Karpas-422 (cell line): ENCODE results near the gene ROR1. TPM values are rescaled to one million over a fixed set of nuclear protein-coding genes. Genes with fewer than 3 reads are reported as not detected.

Experiments
- DNase-seq: peaks from one replicate; pipeline ENCODE4 v3.0.0-alpha.2; 2015
- H2AFZ ChIP-seq: fragments of 200-600 bp; sonication (generic); 2 replicates; pipeline ENCODE4 v1.6.1; 2014; ENCODE audit warnings: antibody characterized with exemption, low read length, mixed read lengths
- H3K27ac ChIP-seq: fragments of 200-600 bp; sonication (generic); 2 replicates; pipeline ENCODE4 v1.5.1; 2014; ENCODE audit warnings: mild to moderate bottlenecking, low read length, moderate library complexity
- H3K27me3 ChIP-seq: fragments of 200-600 bp; sonication (generic); 2 replicates; pipeline ENCODE4 v1.6.1; 2014; ENCODE audit warnings: low read length, mixed read lengths
- H3K36me3 ChIP-seq: fragments of 200-600 bp; sonication (generic); 2 replicates; pipeline ENCODE4 v1.6.1; 2014; ENCODE audit warnings: low read length, mixed read lengths; ENCODE audit not compliant: insufficient read depth
- H3K4me1 ChIP-seq: fragments of 200-600 bp; sonication (generic); 2 replicates; pipeline ENCODE4 v1.6.1; 2014; ENCODE audit warnings: mild to moderate bottlenecking, low read length, mixed read lengths
- H3K4me2 ChIP-seq: fragments of 200-600 bp; sonication (generic); 2 replicates; pipeline ENCODE4 v1.6.1; 2014; ENCODE audit warnings: low read length, low read depth, mild to moderate bottlenecking; ENCODE audit not compliant: poor library complexity, severe bottlenecking
- H3K4me3 ChIP-seq: fragments of 200-600 bp; sonication (generic); 2 replicates; pipeline ENCODE4 v1.5.1; 2014; ENCODE audit warnings: mild to moderate bottlenecking, antibody characterized with exemption, low read length, mixed read lengths
- H3K79me2 ChIP-seq: fragments of 200-600 bp; sonication (generic); 2 replicates; pipeline ENCODE4 v1.6.1; 2014; ENCODE audit warnings: mild to moderate bottlenecking, low read length, mixed read lengths
- H3K9ac ChIP-seq: fragments of 200-600 bp; sonication (generic); 2 replicates; pipeline ENCODE4 v1.6.0; 2014; ENCODE audit warnings: low read length
- H3K9me2 ChIP-seq: fragments of 200-600 bp; sonication (generic), shearing (Covaris generic); replicated peaks from 2 replicates; pipeline ENCODE4 v1.6.0; 2014; ENCODE audit warnings: mild to moderate bottlenecking, low read length, moderate library complexity; ENCODE audit not compliant: insufficient read depth
- H3K9me3 ChIP-seq: fragments of 300-700, 200-600 bp; sonication (generic); 2 replicates; pipeline ENCODE4 v1.6.1; 2014; ENCODE audit warnings: low read length, mixed read lengths
- H4K20me1 ChIP-seq: fragments of 200-600 bp; sonication (generic); 2 replicates; pipeline ENCODE4 v1.6.1; 2014; ENCODE audit warnings: mild to moderate bottlenecking, antibody characterized with exemption, low read length, low read depth; ENCODE audit not compliant: insufficient read depth
- total RNA-seq: library from RNA; depleted of rRNA; stranded (reverse); fragments of >200 nt; shearing (Covaris generic); gene quantifications from 2 replicates; pipeline ENCODE4 v1.2.3, GENCODE V29; 2014; ENCODE audit warnings: low replicate concordance

Gene ROR1
- total RNA-seq, 1 experiment from 2014 or later: not detected

DNA sequence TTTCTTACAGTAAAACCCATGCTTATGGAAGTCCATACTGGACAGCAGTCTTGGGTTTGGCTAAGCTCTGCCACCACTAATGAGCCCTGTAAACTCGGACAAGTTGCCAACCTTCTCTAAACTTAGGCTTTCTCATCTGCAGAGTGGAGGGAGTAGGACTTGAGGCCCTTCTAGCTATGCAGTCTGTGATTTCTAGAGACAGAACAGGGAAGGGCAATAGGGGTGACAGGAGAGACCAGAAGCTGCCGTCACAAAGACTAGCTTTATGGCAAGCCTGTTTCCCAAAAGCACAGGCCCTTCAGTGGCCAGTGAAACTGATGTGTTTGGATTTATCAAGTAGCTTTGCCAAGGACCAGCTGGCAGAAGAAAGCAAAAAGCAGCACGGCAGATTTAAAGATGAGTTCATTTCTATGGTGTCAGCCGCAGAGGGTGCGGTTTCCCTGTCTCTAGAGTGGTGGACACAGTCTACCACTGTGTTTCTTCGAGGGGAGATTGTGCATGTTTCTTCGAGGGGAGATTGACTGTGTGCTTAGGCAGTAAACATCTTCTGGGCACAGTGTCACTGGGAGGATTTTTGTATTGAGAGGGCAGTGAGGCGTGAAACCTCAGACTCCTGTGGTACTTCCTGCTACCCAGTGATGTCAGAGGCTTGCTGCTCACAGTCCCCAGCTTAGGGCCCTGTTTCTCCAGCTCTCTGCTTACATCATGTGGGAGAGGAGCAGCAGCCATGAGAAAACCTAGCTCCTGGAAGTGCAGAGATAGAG, 119.0 kb downstream of the ROR1 start:
- Histone ChIP-seq H3K4me3 (no peak overlapping the region), H3K36me3 (no peaks in the 10 kb centered on the region), H3K9me2 (no peaks in the 10 kb centered on the region), H3K79me2 (no peaks in the 10 kb centered on the region), H3K27ac (no peak overlapping the region), H2AFZ (no peak overlapping the region), H3K9me3 (no peaks in the 10 kb centered on the region), H3K4me1 (peaks cover 8% of the 10 kb centered on the region), H3K9ac (no peak overlapping the region), H3K27me3 (no peaks in the 10 kb centered on the region), H4K20me1 (no peaks in the 10 kb centered on the region), H3K4me2 (no peak overlapping the region)
- DNase-seq: peak; percentile 62

- H3K9me3 ChIP-seq: no peaks in the 10 kb centered on the region
- no peaks in the 10 kb centered on the region for H3K79me2 ChIP-seq
- DNase-seq: no peak
- no peaks in the 10 kb centered on the region for H4K20me1 ChIP-seq
- H3K9ac ChIP-seq: no peak overlapping the region
- H3K9me2 ChIP-seq: no peaks in the 10 kb centered on the region
- H3K27ac ChIP-seq: no peak overlapping the region
- H3K4me3 ChIP-seq: no peak overlapping the region
- H3K4me2 ChIP-seq: no peak overlapping the region
- H3K27me3 ChIP-seq: no peaks in the 10 kb centered on the region
- H2AFZ ChIP-seq: no peak overlapping the region
- H3K36me3 ChIP-seq: no peaks in the 10 kb centered on the region
- H3K4me1 ChIP-seq: peaks cover 8% of the 10 kb centered on the region
Observed at GRCh38 chr1:63893976-63894375, 120.2 kb downstream of the ROR1 start.

- Histone ChIP-seq H2AFZ (no peak overlapping the region), H4K20me1 (no peaks in the 10 kb centered on the region), H3K4me3 (no peak overlapping the region), H3K9me2 (no peaks in the 10 kb centered on the region), H3K9me3 (no peaks in the 10 kb centered on the region), H3K36me3 (no peaks in the 10 kb centered on the region), H3K4me1 (peaks cover 8% of the 10 kb centered on the region), H3K4me2 (no peak overlapping the region), H3K27me3 (no peaks in the 10 kb centered on the region), H3K79me2 (no peaks in the 10 kb centered on the region), H3K27ac (no peak overlapping the region), H3K9ac (no peak overlapping the region)
- DNase-seq: no peak
Observed at GRCh38 chr1:63894627-63895265, 120.9 kb downstream of the ROR1 start.

GRCh38 chr1:63896755-63897154, 122.9 kb downstream of the ROR1 start:
- H3K36me3 ChIP-seq: no peaks in the 10 kb centered on the region

DNA sequence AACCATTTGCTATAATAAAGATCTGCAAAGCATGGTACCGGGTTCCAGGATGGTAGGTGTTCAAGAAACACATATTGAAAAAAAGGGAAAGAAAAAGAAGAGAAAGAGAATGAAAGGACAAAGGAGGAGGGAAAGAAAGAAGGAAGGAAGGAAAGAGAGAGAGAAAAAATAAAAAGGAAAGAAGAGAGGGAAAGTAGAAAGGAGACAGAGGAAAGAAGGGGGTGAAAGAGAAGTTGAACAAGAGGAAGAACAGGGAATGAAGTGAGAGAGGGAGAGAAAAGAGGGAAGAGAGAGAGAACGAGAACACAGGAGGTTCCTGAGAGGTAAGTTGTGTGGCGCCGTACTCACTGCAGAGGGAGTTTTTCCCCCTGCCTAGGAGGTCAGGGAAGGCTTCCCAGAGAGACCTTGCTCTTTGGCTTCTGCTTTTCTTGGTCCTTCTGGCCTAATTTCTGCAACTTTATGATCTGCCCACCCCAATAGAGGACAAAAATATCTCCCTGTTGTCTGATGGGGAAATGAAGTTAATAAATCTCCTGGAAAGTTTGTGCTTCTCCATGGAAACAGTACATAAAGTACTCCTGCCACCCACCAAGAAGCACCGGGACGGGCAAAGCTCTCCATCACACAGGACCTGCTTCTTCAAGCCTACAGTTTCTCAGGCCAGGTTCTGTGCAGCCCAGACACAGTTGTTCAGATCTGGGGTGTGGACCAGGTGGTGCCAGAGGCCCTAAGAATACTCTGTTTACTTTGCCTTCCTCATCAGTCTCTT, 124.8 kb downstream of the ROR1 start:
- Histone ChIP-seq H3K9ac (no peak overlapping the region), H3K9me2 (no peaks in the 10 kb centered on the region), H2AFZ (no peak overlapping the region), H4K20me1 (no peaks in the 10 kb centered on the region), H3K4me1 (no peaks in the 10 kb centered on the region), H3K27ac (no peak overlapping the region), H3K27me3 (no peaks in the 10 kb centered on the region), H3K36me3 (no peaks in the 10 kb centered on the region), H3K4me2 (no peak overlapping the region), H3K79me2 (no peaks in the 10 kb centered on the region), H3K4me3 (no peak overlapping the region), H3K9me3 (no peaks in the 10 kb centered on the region)
- DNase-seq: no peak

More at GRCh38 chr1:63896755-63897154, 122.9 kb downstream of the ROR1 start:
- no peak for DNase-seq
- H4K20me1 ChIP-seq: no peaks in the 10 kb centered on the region
- no peak overlapping the region for H3K4me2 ChIP-seq
- H3K9ac ChIP-seq: no peak overlapping the region
- no peak overlapping the region for H3K4me3 ChIP-seq
- H3K27me3 ChIP-seq: no peaks in the 10 kb centered on the region
- peaks cover 8% of the 10 kb centered on the region for H3K4me1 ChIP-seq
- H3K27ac ChIP-seq: no peak overlapping the region
- H2AFZ ChIP-seq: no peak overlapping the region
- H3K9me3 ChIP-seq: no peaks in the 10 kb centered on the region
- no peaks in the 10 kb centered on the region for H3K79me2 ChIP-seq
- H3K9me2 ChIP-seq: no peaks in the 10 kb centered on the region

DNA sequence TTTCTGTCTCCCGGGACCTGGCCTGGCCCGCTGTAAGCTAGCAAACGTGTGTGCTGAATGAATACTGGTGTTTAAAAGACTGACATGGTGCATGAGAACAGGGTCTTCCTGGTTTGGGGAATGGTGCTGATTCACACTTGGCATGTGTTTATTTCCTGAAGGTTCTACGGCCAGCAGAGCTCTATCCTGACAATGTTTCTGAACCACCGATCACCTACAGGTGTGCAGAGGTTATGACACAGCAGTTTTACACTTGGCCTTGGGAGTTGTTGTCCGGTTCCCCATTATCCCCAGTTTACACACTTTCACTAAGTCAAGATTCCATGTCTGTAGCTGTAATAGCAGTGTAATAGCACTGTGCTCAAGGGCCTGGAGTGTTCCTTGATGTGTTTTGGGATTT, 127.3 kb downstream of the ROR1 start:
- no peaks in the 10 kb centered on the region for H4K20me1 ChIP-seq
- H3K4me1 ChIP-seq: peaks cover 6% of the 10 kb centered on the region

GRCh38 chr1:63902844-63903589, 129.2 kb downstream of the ROR1 start:
- peaks cover 6% of the 10 kb centered on the region for H3K4me1 ChIP-seq
- no peak for DNase-seq

More for the DNA sequence above, 127.3 kb downstream of the ROR1 start:
- Histone ChIP-seq H3K27ac (no peak overlapping the region), H3K79me2 (no peaks in the 10 kb centered on the region), H3K4me2 (no peak overlapping the region), H3K36me3 (no peaks in the 10 kb centered on the region), H3K27me3 (no peaks in the 10 kb centered on the region), H3K9me3 (no peaks in the 10 kb centered on the region), H3K9ac (no peak overlapping the region), H3K4me3 (no peak overlapping the region), H3K9me2 (no peaks in the 10 kb centered on the region), H2AFZ (no peak overlapping the region)
- no peak for DNase-seq

More at GRCh38 chr1:63902844-63903589, 129.2 kb downstream of the ROR1 start:
- no peak overlapping the region for H2AFZ ChIP-seq
- no peak overlapping the region for H3K27ac ChIP-seq
- H3K4me2 ChIP-seq: no peak overlapping the region
- no peak overlapping the region for H3K9ac ChIP-seq
- no peaks in the 10 kb centered on the region for H3K9me3 ChIP-seq
- H3K79me2 ChIP-seq: no peaks in the 10 kb centered on the region
- H3K27me3 ChIP-seq: no peaks in the 10 kb centered on the region
- no peaks in the 10 kb centered on the region for H3K36me3 ChIP-seq
- H4K20me1 ChIP-seq: no peaks in the 10 kb centered on the region
- no peaks in the 10 kb centered on the region for H3K9me2 ChIP-seq
- H3K4me3 ChIP-seq: no peak overlapping the region
